ENCODE data around the gene MYO18B.

- TF ChIP-seq CTCF (conservative IDR thresholded peaks at IDR 0.05) (no peak), ZFX (IDR thresholded peaks at IDR 0.05) (no peak)
Observed at GRCh38 chr22:26043031-26043430, 301.0 kb downstream of the MYO18B start.

Data from C4-2B (cell line).